ENCODE data around the gene CKAP4. TPM values are rescaled to one million over a fixed set of nuclear protein-coding genes. Genes with fewer than 3 reads are reported as not detected.

Gene CKAP4
- polyA plus RNA-seq, 1 experiment, result 389 TPM

GRCh38 chr12:106265116-106265515 is 17.3 kb upstream of the CKAP4 start:
- Histone ChIP-seq H3K9me3 (ENCODE audit: control insufficient read depth, insufficient read depth, low read length) (no peaks in the 10 kb centered on the region), H3K27me3 (ENCODE audit: control insufficient read depth, insufficient read depth, low read length) (no peaks in the 10 kb centered on the region), H3K27ac (ENCODE audit: low read depth, low read length) (no peak overlapping the region), H3K4me3 (ENCODE audit: low read depth, low read length) (no peak overlapping the region)
- ChIA-PET POLR2A (no interaction called here), CTCF (no interaction called here)
- TF ChIP-seq CTCF (IDR thresholded peaks at IDR 0.05; ENCODE audit: low read depth, low read length), result no peak
- no peak for DNase-seq (ENCODE audit: low read depth, low spot score)

GRCh38 chr12:106258935-106259334 is 11.1 kb upstream of the CKAP4 start:
- ChIA-PET CTCF (no interaction called here), POLR2A (no interaction called here)
- Histone ChIP-seq H3K9me3 (ENCODE audit: control insufficient read depth, insufficient read depth, low read length) (no peaks in the 10 kb centered on the region), H3K27ac (ENCODE audit: low read depth, low read length) (no peak overlapping the region), H3K4me3 (ENCODE audit: low read depth, low read length) (no peak overlapping the region), H3K27me3 (ENCODE audit: control insufficient read depth, insufficient read depth, low read length) (no peaks in the 10 kb centered on the region)
- no peak for TF ChIP-seq CTCF (IDR thresholded peaks at IDR 0.05; ENCODE audit: low read depth, low read length)
- DNase-seq (ENCODE audit: low read depth, low spot score), result no peak

- Histone ChIP-seq H3K9me3 (ENCODE audit: control insufficient read depth, insufficient read depth, low read length) (no peaks in the 10 kb centered on the region), H3K4me3 (ENCODE audit: low read depth, low read length) (no peak overlapping the region), H3K27ac (ENCODE audit: low read depth, low read length) (no peak overlapping the region), H3K27me3 (ENCODE audit: control insufficient read depth, insufficient read depth, low read length) (no peaks in the 10 kb centered on the region)
- no peak for DNase-seq (ENCODE audit: low read depth, low spot score)
- ChIA-PET POLR2A (no interaction called here), CTCF (no interaction called here)
- no peak for TF ChIP-seq CTCF (IDR thresholded peaks at IDR 0.05; ENCODE audit: low read depth, low read length)
These were observed 10.4 kb upstream of the CKAP4 start for GRCh38 chr12:106258226-106258625.

GRCh38 chr12:106256524-106256923 is 8.7 kb upstream of the CKAP4 start:
- DNase-seq (ENCODE audit: low read depth, low spot score), result no peak
- H3K9me3 ChIP-seq (ENCODE audit: control insufficient read depth, insufficient read depth, low read length), result no peaks in the 10 kb centered on the region
- CTCF ChIA-PET, result no interaction called here
- POLR2A ChIA-PET, result no interaction called here
- no peak for TF ChIP-seq CTCF (IDR thresholded peaks at IDR 0.05; ENCODE audit: low read depth, low read length)
- H3K27me3 ChIP-seq (ENCODE audit: control insufficient read depth, insufficient read depth, low read length), result no peaks in the 10 kb centered on the region
- H3K27ac ChIP-seq (ENCODE audit: low read depth, low read length), result no peak overlapping the region
- no peak overlapping the region for H3K4me3 ChIP-seq (ENCODE audit: low read depth, low read length)

GRCh38 chr12:106255952-106256351 is 8.1 kb upstream of the CKAP4 start:
- Histone ChIP-seq H3K27me3 (ENCODE audit: control insufficient read depth, insufficient read depth, low read length) (no peaks in the 10 kb centered on the region), H3K27ac (ENCODE audit: low read depth, low read length) (no peak overlapping the region), H3K4me3 (ENCODE audit: low read depth, low read length) (no peak overlapping the region), H3K9me3 (ENCODE audit: control insufficient read depth, insufficient read depth, low read length) (no peaks in the 10 kb centered on the region)
- TF ChIP-seq CTCF (IDR thresholded peaks at IDR 0.05; ENCODE audit: low read depth, low read length), result no peak
- CTCF ChIA-PET, result no interaction called here
- POLR2A ChIA-PET, result no interaction called here
- DNase-seq (ENCODE audit: low read depth, low spot score), result no peak
